CD4-positive, alpha-beta T cell treated with Interleukin-6 for 4 hours (primary cell): ENCODE measurements around the gene ROBO3.
A peak's percentile ranks its signal among the peaks of the same experiment; 100 is the strongest.

Source experiments
- DNase-seq: peaks from one replicate; pipeline ENCODE4 v3.0.0-alpha.2; 2020; ENCODE audit warnings: mixed read lengths

Gene ROBO3

GRCh38 chr11:124922831-124923230 lies 57.6 kb downstream of the ROBO3 start:
- no peak for DNase-seq

- DNase-seq = peak; percentile 45
These were observed 58.1 kb downstream of the ROBO3 start for GRCh38 chr11:124923296-124923695.

GRCh38 chr11:124928942-124929665 lies 63.9 kb downstream of the ROBO3 start:
- DNase-seq = no peak

DNA sequence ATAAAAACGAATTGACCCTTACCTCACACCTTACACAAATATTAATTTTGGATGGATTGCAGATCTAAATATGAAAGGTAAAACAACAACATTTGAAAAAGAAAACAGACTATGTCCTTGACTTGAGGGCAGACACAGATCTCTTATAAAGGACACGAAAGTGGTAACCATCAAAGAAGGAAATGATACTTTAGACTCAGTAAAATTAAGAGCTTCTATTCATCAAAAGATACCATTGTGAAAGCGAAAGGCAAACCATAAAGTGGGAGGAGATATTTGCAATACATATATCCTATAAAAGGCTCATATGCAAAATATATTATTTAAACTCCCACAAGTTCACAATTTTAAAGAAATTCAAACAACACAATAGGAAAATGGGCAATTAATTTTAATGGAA lies 65.6 kb downstream of the ROBO3 start:
- DNase-seq = no peak
